GM18526 (cell line): ENCODE measurements around the gene RNU11.

Source experiments
- POLR2A ChIP-seq: IDR thresholded peaks from 3 replicates; pipeline ENCODE4 v1.6.1; 2011; ENCODE audit not compliant: insufficient read length; ENCODE audit errors: extremely low read depth

Gene RNU11

GRCh38 chr1:28648008-28648473 is 359 bp upstream of the RNU11 start:
- no peak for TF ChIP-seq POLR2A

- TF ChIP-seq POLR2A: no peak
These were observed 7.9 kb downstream of the RNU11 start for GRCh38 chr1:28656335-28656734.

- TF ChIP-seq POLR2A: no peak
These were observed 15.6 kb downstream of the RNU11 start for GRCh38 chr1:28663871-28664470.

- TF ChIP-seq POLR2A: no peak
These were observed 18.4 kb downstream of the RNU11 start for GRCh38 chr1:28666806-28667205.

- no peak for TF ChIP-seq POLR2A
These were observed 20.0 kb downstream of the RNU11 start, which contains the start of gene GMEB1 for GRCh38 chr1:28668191-28668955. Gene GMEB1 (plus strand): TSS chr1:28668784. CDS start chr1:28683613, 14,829 bp downstream.

GRCh38 chr1:28668956-28669723 is 20.7 kb downstream of the RNU11 start:
- TF ChIP-seq POLR2A: peak; percentile 27

GRCh38 chr1:28671254-28671780 is 22.9 kb downstream of the RNU11 start:
- no peak for TF ChIP-seq POLR2A

- no peak for TF ChIP-seq POLR2A
These were observed 27.5 kb downstream of the RNU11 start for GRCh38 chr1:28675924-28676257.

GRCh38 chr1:28680151-28680550 is 31.8 kb downstream of the RNU11 start:
- no peak for TF ChIP-seq POLR2A

- no peak for TF ChIP-seq POLR2A
These were observed 34.4 kb downstream of the RNU11 start for GRCh38 chr1:28682840-28683239.

- TF ChIP-seq POLR2A: no peak
These were observed 36.5 kb downstream of the RNU11 start for GRCh38 chr1:28684937-28685336.
